SH-SY5Y (cell line): ENCODE measurements around the gene TBXT.

Experiments used
- GATA2 ChIP-seq: IDR thresholded peaks from 2 replicates; pipeline ENCODE4 v1.6.1; 2011; ENCODE audit warnings: mild to moderate bottlenecking, low read depth, low read length
- GATA3 ChIP-seq: IDR thresholded peaks from 2 replicates; pipeline ENCODE4 v1.6.1; 2011; ENCODE audit warnings: low read depth, mild to moderate bottlenecking, low read length, moderate library complexity

The TBXT gene

DNA sequence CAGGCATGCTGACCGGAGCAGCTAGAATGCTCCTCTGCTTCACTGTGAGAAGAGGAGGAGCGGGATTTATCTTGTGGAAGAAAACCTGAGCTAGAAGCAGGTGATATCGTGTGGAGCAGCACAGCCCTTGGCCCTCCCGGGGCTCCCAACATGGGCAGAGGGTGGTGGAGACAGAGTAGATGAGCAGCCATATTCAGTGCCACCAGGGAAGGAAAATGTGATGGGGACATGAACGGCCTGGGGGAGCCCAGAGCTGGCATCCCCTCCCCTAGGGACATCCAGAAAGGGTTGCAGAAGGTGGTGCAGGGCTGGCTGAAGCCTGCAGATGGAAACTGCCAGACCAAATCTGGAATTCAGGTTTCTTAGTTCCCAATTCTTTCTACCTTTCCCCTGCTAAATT lies 24.9 kb upstream of the TBXT start:
- TF ChIP-seq GATA3 (no peak), GATA2 (no peak)

DNA sequence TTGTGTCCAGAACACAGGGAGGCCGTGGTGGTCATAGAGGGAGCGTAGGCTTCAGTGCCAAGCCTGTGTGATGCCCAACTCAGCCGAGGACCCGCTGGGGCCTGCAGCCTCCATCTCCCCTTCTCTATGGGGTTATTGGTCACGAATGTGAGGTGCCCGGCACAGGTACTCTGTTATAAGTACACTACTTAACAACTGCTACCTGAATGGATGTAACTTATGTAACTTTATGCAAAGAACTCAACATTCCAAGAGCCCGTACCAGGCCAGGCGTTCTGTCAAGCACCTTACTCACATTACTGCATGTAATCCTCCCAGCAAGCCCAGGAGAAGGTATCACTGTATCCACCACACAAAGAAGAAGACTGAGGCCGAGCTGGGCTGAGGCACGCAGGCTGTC lies 24.5 kb upstream of the TBXT start:
- TF ChIP-seq GATA3, result no peak
- no peak for TF ChIP-seq GATA2

DNA sequence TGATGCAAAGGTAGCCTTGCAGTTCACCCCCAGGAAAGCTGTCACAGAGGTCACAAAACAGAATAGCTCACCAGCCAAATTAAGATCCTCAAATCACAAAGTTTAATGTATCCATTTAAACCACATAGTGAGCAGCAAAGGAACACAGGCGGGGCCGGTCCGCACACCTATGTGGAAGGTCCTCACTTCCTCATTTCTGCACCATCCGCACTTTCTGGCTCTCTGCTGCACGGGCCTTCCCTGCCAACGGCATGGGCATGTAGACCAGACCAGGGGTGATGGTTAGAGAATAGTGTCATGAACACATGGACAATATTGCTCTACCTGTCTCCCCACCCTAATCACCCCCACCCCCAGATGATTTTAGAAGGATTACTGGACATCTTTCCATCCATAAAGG lies 12.1 kb upstream of the TBXT start:
- TF ChIP-seq GATA2, result no peak
- TF ChIP-seq GATA3, result no peak

DNA sequence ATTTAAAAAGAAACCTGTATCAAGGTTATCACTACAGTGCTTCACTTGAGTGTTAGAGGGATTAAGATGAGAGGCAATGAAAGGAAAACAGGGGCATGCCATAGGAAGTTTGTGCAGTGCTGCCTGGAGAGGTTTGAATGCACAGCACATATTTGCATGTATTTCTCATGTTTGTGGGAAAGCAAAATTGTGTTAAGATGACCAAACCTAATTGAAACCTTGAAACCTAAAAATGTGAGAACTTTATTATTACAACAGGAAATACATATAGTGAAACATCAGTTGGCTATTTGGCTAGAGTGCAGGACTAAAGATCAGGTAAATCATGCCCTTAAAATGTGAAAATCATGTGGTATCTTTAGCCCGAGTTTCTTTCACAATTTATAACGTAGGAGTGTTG lies 8.5 kb upstream of the TBXT start:
- no peak for TF ChIP-seq GATA2
- TF ChIP-seq GATA3, result no peak

DNA sequence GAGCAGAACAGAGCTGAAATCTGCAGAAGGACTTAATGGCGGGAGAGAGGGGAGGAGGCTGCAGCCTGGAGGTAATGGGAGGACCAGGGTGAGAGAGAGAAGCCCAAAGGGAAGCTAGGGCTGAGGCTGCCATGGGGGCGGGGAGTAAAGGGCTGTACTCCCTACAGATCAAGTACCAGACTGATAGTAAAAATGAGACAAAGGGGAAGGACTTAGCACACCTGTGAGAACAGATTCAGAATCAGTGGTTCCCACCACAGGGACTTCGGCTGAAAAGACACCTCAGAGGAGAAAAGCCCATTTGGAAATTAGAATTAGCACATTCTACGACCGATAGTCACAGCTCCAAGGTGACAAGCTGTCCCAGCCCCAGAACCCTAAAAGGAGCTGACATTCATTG lies 6.4 kb upstream of the TBXT start:
- TF ChIP-seq GATA2, result no peak
- TF ChIP-seq GATA3, result no peak

DNA sequence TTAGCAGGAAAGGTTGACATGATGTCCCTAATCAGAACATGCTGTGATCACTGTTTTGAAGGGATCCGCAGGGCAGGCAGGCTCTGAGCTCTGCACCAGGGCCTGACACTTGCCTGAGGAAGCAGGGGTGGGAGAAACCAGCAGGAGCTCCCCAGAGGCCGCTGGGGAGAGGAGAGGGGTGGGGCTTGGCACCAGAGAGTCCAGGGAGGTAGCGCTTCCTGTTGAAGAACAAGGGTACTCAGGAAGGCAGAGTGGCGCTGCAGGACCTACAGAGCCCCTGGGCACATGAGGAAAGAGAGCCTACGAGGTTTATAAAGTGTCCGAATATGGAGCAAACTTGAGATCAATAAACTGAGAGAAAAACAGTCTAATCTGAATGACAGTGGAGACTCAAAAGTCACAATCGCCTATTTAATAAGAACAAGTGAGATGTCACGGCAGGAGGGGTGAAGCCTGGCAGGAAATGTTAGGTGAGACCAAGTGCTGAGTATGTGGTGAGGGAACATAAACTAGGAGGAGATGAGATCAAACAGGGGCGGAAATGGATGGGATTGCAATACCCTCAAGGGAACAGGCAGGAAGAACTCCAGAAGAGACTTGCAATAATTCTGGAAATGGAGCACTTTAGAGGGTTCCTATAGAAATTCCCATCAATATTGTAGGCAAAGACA lies 5.8 kb upstream of the TBXT start:
- TF ChIP-seq GATA3 (no peak), GATA2 (no peak)

DNA sequence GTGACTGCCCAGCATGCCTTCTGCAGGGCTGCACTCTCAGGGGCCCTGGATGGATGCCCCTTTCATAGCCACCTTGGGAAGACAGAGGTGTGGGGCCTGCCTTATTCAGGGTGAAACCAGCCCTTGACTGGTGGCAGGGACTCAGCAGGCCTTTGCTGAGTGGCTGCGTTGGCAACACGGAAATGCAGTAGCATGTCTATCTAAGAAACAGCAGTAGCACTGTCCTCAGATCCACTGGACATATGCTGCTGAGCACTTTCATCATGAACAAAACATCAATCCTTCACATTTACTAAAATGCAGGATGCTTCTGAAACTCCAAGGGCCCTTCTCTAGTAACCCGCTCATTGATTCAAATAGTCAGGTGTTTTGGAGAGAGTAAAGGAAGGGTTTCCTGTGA lies 4.9 kb upstream of the TBXT start:
- TF ChIP-seq GATA3 (no peak), GATA2 (no peak)

DNA sequence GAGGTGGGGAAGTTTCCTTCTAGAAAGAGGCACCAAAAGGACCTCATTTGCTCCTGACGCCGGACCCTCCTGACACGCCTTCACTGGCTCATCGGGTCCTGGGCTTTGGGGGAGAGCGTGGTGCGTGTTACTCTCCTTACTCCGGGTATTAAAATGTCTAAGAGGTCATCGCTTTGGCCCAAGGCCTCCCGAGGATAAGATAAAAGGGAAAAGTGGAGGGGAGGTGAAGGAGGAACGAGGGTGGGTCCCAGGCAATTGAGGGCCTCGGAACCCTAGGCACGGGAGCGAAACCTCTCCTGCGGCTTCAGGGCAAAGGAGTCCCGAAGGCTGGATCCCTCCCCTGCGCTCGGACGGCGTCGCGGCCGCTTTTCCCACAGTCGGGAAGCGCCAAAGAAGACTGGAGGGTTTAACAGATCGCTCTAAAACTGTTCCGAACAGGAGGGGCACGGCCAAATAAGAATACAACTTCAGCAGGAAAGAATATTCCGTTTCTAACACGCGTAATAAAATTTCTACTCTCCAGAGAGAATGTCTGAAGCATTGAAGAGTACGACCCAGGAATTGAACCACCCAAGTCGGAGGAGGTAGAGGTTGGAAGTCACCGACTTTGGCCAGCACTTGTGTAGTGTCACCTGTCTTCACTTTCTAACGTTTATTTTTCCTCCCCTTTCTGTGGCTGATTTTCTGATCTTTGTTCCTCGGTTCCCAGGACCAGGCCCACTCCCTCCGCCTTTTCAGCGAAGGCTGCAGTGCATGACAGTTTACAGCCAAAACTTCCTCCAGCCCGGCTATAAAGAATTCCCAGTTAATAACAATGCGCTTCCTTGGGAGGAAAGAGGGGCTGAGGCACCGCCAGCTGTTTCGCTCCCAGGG lies 2.1 kb upstream of the TBXT start:
- TF ChIP-seq GATA3, result no peak
- TF ChIP-seq GATA2, result no peak

DNA sequence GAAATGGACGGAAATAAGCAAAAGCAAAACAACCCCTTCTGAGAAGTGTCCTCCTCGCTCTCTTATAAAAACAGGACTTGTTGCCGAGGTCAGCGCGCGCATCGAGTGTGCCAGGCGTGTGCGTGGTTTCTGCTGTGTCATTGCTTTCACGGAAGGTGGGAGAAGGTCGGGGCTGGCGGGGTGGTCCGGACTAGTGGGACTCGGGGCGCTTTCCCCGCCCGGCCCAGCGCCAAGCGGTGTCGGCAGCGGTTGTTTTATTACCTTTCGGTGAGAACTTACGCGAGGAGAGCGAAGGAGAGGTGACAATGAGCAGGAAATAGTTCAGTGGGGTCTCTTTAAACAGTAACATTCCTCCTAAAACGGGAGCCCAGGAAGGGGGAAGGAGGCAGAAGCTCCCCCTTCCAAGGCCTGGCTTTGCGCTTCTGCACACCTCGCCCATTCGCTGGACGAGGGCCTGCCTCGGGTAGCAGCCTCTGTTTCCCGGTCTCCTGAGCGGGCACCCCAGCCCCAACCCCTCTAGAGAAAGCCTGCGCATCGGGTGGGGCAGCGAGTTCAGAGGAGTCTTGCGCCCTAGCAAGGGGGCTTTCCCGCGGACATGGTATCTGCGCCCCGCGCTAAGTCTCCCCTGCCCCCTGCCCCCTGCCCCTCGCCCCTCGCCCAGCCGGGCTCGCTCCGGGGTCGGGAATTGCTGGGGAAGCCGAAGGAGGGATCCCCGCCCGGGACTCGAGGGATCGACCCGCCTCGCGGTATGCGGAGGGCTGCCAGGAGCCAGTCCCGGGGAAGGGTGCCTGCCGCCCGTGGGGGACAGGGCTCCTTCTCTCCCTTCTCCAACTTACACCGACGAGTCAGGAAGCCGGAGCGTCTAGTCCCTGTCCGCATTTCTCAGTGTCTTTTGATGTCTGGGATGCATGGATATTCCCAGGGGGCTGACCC lies 1.2 kb upstream of the TBXT start:
- TF ChIP-seq GATA3 (no peak), GATA2 (no peak)

DNA sequence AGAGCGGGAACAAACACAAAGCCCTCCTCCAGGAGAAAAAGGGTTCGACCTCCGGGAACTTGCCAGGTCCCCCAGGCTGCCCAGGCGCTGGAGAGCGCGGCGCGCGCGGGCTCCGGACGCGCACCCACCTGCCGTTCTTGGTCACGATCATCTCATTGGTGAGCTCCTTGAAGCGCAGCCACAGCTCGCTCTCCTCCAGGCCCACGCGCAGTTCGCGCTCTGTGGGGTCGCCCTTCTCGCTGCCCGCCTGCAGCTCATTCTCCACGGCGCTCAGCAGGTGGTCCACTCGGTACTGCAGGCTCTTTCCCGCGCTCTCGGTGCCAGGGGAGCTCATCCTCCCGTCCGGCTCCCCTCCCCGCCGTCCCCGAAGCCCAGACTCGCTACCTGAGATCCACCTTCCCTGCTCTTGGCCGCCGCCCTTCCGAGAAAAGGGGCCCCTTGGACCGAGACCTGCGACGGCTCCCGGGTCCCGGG lies 356 bp downstream of the TBXT start:
- TF ChIP-seq GATA3 (no peak), GATA2 (no peak)

DNA sequence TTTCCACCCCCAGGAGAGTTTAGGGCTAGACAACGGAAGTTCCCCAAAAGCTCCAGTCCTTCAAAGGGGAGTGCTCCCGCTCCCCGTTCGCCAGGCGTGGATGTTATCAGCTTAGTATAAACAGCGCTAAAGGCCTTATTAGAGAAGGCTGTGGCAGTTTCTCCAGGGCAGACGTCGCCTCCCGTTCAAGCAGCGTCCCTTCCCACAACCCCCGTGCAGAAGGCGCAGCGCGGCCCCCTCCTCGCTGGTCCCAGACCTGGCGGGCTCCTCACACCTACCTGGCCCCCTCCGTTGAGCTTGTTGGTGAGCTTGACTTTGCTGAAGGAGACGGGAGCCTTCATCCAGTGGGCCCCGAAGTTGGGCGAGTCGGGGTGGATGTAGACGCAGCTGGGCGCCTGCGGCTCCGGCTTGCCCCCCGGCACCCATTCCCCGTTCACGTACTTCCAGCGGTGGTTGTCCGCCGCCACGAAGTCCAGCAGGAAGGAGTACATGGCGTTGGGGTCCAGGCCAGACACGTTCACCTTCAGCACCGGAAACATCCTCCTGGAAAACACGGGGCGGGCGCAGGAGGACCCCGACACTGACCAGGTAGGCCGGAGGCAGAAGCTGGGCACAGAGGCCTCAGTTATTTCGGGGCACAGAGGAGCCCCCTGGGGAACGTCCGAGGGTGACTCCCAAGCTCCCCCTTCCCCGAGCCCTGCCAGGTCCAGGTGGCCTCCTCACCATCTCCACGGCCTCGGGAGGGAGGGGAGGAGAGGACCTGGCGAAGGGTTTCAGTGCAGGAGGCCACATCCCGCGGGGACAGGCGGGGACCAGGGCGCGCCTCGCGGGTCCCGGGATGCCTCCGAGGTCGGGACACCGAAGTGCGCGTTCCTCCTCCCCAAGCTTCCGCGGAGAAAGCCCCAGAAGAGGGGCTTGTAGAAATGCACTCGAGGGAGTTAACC lies 1.1 kb downstream of the TBXT start:
- TF ChIP-seq GATA3, result no peak
- no peak for TF ChIP-seq GATA2

DNA sequence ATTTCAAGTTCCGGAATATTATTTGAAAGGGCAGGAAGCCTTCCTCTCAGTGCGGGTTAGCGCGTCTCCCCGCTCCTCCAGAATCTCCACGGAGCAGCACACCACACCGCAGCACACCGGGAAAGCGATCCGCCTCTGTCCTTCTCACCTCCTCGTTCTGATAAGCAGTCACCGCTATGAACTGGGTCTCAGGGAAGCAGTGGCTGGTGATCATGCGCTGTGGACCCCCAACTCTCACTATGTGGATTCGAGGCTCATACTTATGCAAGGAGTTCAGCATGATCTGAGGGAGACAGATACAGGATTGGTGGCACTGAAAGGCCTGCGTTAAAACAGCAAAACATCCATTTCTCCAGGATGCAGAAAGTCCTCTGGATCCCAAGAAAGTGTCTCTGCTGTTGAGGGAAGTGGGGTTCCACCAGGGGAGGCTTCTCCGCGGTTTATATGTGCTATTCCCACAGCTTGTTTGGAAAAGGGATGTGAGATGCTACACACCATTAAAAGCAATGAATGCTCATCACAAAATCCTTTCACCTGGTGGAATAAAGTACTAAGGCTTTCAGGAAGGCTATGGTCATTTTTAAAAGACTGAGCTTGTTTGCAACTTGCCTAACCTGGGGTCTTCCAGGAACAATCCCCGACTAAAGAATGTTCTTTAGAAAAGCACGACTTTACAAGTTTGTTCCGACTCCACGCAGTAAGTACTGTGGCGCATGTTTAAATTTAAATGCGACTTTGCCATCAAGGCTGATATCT lies 1.9 kb downstream of the TBXT start:
- TF ChIP-seq GATA3, result no peak
- TF ChIP-seq GATA2, result no peak
